Stimulated activated naive CD8-positive, alpha-beta T cell treated with anti-CD3 and anti-CD28 coated beads, Interleukin-15, Interleukin-2, amounts not matched to agents 100 ng/mL and 50 ng/mL, for 24 hours (primary cell): ENCODE data around the gene HERPUD1.
A peak's percentile ranks its signal among the peaks of the same experiment; 100 is the strongest.

Source experiments
- H3K27ac Mint-ChIP-seq: one replicate; pipeline ENCODE4 v1.8.0; 2021; ENCODE audit warnings: mild to moderate bottlenecking, mixed read lengths
- H3K27me3 Mint-ChIP-seq: one replicate; pipeline ENCODE4 v1.8.0; 2021; ENCODE audit warnings: mixed read lengths
- H3K36me3 Mint-ChIP-seq: one replicate; pipeline ENCODE4 v1.8.0; 2021; ENCODE audit warnings: low read depth, mixed read lengths
- H3K4me1 Mint-ChIP-seq: one replicate; pipeline ENCODE4 v1.8.0; 2021; ENCODE audit warnings: low read depth, mixed read lengths
- H3K4me3 Mint-ChIP-seq: one replicate; pipeline ENCODE4 v1.8.0; 2021; ENCODE audit warnings: mild to moderate bottlenecking, mixed read lengths
- H3K9me3 Mint-ChIP-seq: one replicate; pipeline ENCODE4 v1.8.0; 2021; ENCODE audit warnings: mixed read lengths

The HERPUD1 gene

DNA sequence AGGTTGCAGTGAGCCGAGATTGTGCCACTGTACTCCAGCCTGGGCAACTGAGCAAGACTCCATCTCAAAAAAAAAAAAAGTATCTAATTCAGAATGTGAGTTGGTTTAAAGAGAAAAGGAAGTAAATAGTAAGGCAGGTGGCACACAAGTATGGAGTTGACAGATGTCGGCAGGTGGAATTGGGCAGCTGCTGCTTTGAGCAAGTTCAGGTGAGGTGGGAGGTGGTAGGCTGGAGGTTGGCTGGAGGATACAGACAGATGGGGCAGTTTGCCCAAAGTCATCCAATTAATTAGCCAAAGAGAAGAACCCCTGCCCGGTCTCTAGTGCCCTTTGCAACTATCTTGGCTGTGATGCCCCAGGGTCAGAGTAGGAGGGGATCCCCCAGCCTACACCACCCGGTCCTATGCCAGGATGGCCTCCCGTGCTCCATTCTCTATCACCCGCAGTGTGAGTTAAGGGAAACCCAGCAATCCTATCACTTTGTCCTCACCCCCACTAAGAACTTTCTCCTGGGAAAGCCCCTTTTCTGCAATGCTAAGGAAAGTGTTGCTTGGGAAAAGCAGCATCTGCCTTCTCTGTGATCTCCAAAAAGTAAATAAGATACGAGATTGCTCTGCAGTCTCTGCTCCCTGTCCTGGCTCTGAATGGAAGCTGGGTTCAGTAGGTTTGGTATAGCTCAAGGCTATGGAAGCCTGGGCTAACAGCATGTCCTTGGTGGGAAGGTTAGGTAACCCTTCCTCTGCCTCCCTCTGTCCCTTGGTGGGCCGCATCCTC is 34.7 kb upstream of the HERPUD1 start:
- no peaks in the 10 kb centered on the region for H3K36me3 Mint-ChIP-seq
- H3K9me3 Mint-ChIP-seq = no peaks in the 10 kb centered on the region
- H3K27me3 Mint-ChIP-seq = peaks cover 4% of the 10 kb centered on the region
- peaks cover 24% of the 10 kb centered on the region for H3K4me1 Mint-ChIP-seq
- peak overlapping the region; percentile 22 for H3K27ac Mint-ChIP-seq
- no peak overlapping the region for H3K4me3 Mint-ChIP-seq

DNA sequence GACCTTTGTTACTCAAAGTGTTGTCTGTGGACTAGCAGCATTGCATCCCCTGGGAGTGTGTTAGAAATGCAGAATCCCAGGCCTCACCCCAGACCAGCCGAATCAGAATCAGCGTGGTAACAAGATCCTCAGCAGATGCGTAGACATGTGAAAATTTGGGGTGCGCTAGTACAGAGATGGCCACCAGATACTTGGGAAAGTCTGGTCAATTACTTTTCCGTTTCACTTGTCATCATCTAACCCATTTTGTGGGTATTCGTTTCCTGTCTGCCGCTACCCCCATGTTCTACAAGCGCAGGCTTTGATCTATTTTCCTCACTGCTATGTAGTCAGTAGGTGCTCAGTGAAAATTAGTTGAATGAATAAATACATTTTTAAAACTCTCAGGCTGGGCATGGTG is 33.1 kb upstream of the HERPUD1 start:
- no peak overlapping the region for H3K4me3 Mint-ChIP-seq
- peak overlapping the region; percentile 62 for H3K27ac Mint-ChIP-seq

GRCh38 chr16:56903866-56904265 is 28.1 kb upstream of the HERPUD1 start:
- peaks cover 14% of the 10 kb centered on the region for H3K4me1 Mint-ChIP-seq
- no peak overlapping the region for H3K4me3 Mint-ChIP-seq
- H3K36me3 Mint-ChIP-seq = no peaks in the 10 kb centered on the region
- no peak overlapping the region for H3K27ac Mint-ChIP-seq
- peaks cover 4% of the 10 kb centered on the region for H3K27me3 Mint-ChIP-seq
- H3K9me3 Mint-ChIP-seq = no peaks in the 10 kb centered on the region

More for the DNA sequence above, 33.1 kb upstream of the HERPUD1 start:
- H3K9me3 Mint-ChIP-seq = no peaks in the 10 kb centered on the region
- H3K36me3 Mint-ChIP-seq = no peaks in the 10 kb centered on the region
- peaks cover 24% of the 10 kb centered on the region for H3K4me1 Mint-ChIP-seq
- peaks cover 4% of the 10 kb centered on the region for H3K27me3 Mint-ChIP-seq

GRCh38 chr16:56907401-56907800 is 24.5 kb upstream of the HERPUD1 start:
- H3K9me3 Mint-ChIP-seq = no peaks in the 10 kb centered on the region
- no peak overlapping the region for H3K4me3 Mint-ChIP-seq
- H3K27ac Mint-ChIP-seq = no peak overlapping the region
- no peaks in the 10 kb centered on the region for H3K36me3 Mint-ChIP-seq
- H3K27me3 Mint-ChIP-seq = no peaks in the 10 kb centered on the region
- peaks cover 24% of the 10 kb centered on the region for H3K4me1 Mint-ChIP-seq

DNA sequence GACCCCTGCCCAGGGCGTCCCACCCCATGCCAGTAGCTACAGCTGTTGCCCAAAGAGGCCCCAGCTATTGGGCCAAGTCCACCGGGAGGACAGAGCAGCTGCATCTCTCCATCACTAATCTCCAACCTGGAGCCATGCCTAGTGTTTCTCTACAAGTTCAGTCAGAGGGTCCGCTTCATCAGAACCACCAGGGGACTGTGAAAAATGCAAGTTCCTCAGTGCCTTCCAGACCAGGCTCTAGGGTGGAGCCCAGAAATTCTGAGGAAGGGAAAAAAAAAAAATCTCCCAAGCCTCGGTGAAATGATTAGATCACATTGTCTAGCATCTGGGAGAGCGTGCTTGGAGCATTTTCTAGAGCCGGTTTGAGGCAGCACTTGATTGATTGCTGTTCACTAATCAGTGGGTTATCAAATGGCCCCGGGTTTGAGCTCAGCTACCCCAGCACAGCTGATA is 22.4 kb upstream of the HERPUD1 start:
- no peaks in the 10 kb centered on the region for H3K36me3 Mint-ChIP-seq
- H3K4me1 Mint-ChIP-seq = peaks cover 43% of the 10 kb centered on the region
- no peak overlapping the region for H3K27ac Mint-ChIP-seq
- H3K27me3 Mint-ChIP-seq = no peaks in the 10 kb centered on the region
- no peaks in the 10 kb centered on the region for H3K9me3 Mint-ChIP-seq
- H3K4me3 Mint-ChIP-seq = no peak overlapping the region

- H3K36me3 Mint-ChIP-seq = no peaks in the 10 kb centered on the region
- H3K9me3 Mint-ChIP-seq = no peaks in the 10 kb centered on the region
- no peaks in the 10 kb centered on the region for H3K27me3 Mint-ChIP-seq
- no peak overlapping the region for H3K27ac Mint-ChIP-seq
- H3K4me1 Mint-ChIP-seq = peaks cover 45% of the 10 kb centered on the region
- H3K4me3 Mint-ChIP-seq = no peak overlapping the region
Observed at GRCh38 chr16:56910112-56910511, 21.8 kb upstream of the HERPUD1 start.

- Mint-ChIP-seq H3K4me1 (peaks cover 46% of the 10 kb centered on the region), H3K27ac (no peak overlapping the region), H3K9me3 (no peaks in the 10 kb centered on the region), H3K4me3 (peak overlapping the region; percentile 21), H3K36me3 (no peaks in the 10 kb centered on the region), H3K27me3 (no peaks in the 10 kb centered on the region)
Observed at GRCh38 chr16:56910654-56911539, 21.0 kb upstream of the HERPUD1 start.

DNA sequence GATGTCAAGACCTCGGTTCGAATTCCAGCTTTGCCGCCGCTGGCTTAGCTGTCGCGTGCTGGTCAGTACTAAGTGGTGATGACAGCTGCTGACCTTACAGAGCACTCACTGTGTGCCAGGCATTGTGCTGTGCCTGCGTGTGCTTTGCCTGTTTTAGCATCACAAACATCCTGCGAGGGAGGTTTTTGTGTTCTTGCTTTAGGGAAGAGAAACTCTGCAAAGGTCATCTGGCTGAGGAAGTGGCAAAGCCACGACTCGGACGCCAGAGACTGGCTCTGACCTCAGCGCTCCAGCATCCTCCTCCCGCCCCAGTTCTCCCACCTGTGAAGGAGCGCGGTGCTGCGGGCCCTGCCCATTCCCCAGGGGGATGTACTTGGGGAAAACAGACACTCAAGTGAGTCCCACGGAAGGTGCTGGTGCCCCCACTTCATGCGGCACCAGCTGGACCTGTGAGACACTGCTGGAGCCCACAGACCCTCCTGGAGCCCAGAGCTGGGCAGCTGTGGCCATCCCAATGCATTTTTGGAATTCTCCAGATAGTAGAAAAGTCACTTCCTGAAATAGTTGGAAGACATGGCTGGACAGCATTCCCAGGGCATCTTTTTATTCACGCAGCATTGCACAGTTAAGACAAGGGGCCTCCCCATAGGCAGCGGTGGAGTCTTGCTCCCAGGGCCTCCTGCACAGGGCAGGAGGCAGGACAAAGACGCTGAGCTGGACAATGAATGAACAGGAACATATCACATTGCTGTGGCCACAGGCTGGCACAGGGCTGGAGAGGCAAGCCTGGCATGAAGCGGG is 20.0 kb upstream of the HERPUD1 start:
- H3K36me3 Mint-ChIP-seq = no peaks in the 10 kb centered on the region
- H3K4me1 Mint-ChIP-seq = peaks cover 56% of the 10 kb centered on the region
- H3K27ac Mint-ChIP-seq = peak overlapping the region; percentile 34
- H3K27me3 Mint-ChIP-seq = no peaks in the 10 kb centered on the region
- H3K9me3 Mint-ChIP-seq = no peaks in the 10 kb centered on the region
- H3K4me3 Mint-ChIP-seq = no peak overlapping the region

- no peaks in the 10 kb centered on the region for H3K27me3 Mint-ChIP-seq
- H3K27ac Mint-ChIP-seq = peak overlapping the region; percentile 34
- peaks cover 66% of the 10 kb centered on the region for H3K4me1 Mint-ChIP-seq
- H3K36me3 Mint-ChIP-seq = no peaks in the 10 kb centered on the region
- no peak overlapping the region for H3K4me3 Mint-ChIP-seq
- no peaks in the 10 kb centered on the region for H3K9me3 Mint-ChIP-seq
Observed at GRCh38 chr16:56912746-56913708, 18.9 kb upstream of the HERPUD1 start.

DNA sequence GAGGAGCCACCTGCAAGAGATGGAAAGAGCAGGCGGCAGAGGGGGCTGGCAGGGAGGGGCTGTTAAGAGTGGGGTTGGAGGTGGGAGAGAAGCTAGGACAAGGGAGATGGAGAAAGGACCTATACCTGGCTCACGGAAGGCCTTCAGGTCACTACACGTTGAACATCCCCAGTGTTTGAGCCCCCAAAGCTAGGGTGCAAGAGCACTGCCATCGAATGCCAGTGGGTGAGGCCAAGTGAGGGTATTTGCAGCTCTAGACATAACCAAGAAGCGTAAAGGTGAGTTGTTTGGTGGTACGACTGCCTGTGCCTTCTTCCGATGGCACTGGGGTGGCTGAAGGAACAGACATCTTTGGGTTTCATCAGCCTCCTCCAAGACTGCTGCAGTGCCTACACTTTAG is 17.0 kb upstream of the HERPUD1 start:
- Mint-ChIP-seq H3K27me3 (no peaks in the 10 kb centered on the region), H3K27ac (no peak overlapping the region), H3K4me1 (peaks cover 81% of the 10 kb centered on the region), H3K4me3 (no peak overlapping the region), H3K9me3 (no peaks in the 10 kb centered on the region), H3K36me3 (no peaks in the 10 kb centered on the region)

DNA sequence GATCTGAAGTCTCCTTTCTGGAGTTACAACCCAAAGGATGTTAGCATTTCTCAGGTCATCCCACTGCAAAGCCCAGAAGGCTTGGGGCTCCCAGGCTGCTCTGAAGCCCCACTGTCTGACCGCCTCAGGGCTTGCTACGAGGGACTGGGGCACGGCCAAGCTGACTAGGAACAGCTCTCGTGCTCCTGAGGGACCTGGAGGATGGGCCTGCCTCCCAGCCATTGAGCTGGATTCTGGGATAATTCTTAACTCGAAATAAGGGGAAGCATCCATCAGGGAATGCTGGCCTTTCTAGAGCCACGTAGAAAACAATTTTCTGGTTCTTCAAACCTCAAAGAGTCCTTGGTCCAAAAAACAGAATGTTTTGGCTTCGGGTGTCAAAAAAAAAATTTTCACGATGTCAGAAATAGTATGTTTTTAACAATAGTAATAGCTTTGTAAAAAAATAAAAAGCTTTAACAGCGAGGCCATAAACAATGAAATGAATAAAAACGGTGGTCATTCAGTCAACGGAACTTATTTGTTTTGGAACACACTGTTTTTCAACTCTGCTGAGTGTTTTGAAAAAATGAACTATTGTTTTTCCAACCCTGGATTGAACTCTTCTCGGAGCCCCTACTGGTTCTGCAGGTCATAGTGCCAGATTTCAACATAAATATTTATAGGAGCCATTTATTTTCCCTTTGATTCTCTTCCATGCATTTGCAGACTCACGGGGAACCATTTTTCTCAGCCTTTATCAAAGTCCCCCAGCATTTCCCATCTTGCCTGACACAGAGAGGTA is 16.4 kb upstream of the HERPUD1 start:
- no peaks in the 10 kb centered on the region for H3K9me3 Mint-ChIP-seq
- peaks cover 81% of the 10 kb centered on the region for H3K4me1 Mint-ChIP-seq
- H3K27me3 Mint-ChIP-seq = no peaks in the 10 kb centered on the region
- H3K27ac Mint-ChIP-seq = peak overlapping the region; percentile 91
- no peaks in the 10 kb centered on the region for H3K36me3 Mint-ChIP-seq
- no peak overlapping the region for H3K4me3 Mint-ChIP-seq

GRCh38 chr16:56916571-56917403 is 15.2 kb upstream of the HERPUD1 start:
- Mint-ChIP-seq H3K4me1 (peaks cover 74% of the 10 kb centered on the region), H3K9me3 (no peaks in the 10 kb centered on the region), H3K27me3 (no peaks in the 10 kb centered on the region), H3K4me3 (peak overlapping the region; percentile 51), H3K27ac (peak overlapping the region; percentile 91), H3K36me3 (no peaks in the 10 kb centered on the region)
